ENCODE results near the gene OTOL1.

GRCh38 chr3:161531930-161532329, 35.3 kb downstream of the OTOL1 start:
- TF ChIP-seq CTCF (IDR thresholded peaks at IDR 0.05) = no peak
- no peak for TF ChIP-seq POLR2A (IDR thresholded peaks at IDR 0.05)

Data from esophagus squamous epithelium (tissue), 4 donors.